Mesenchymal stem cell (in vitro differentiated cells and primary cell): ENCODE data around the gene FGF21.

Experiments
- DNase-seq: peaks from one replicate; pipeline ENCODE4 v3.0.0-alpha.2; 2013
- H2AFZ ChIP-seq: one replicate; pipeline ENCODE4 v1.6.1; 2013; ENCODE audit warnings: low read depth, mild to moderate bottlenecking, control low read depth, inconsistent platforms, low read length, moderate library complexity
- H2AK5ac ChIP-seq: 2 replicates; pipeline ENCODE4 v1.6.1; 2013; ENCODE audit warnings: low read length, moderate library complexity, mild to moderate bottlenecking, inconsistent platforms; ENCODE audit not compliant: severe bottlenecking
- H2BK120ac ChIP-seq: one replicate; pipeline ENCODE4 v1.6.1; 2013; ENCODE audit warnings: low read depth, mild to moderate bottlenecking, inconsistent platforms, low read length, moderate library complexity
- H2BK12ac ChIP-seq, 2 experiments: one replicate each; pipeline ENCODE4 v1.6.1; 2013; ENCODE audit warnings: inconsistent platforms in 2 of 2, low read length in 2 of 2, mild to moderate bottlenecking in 2 of 2, moderate library complexity in 2 of 2, control low read depth in 1 of 2
- H2BK15ac ChIP-seq: one replicate; pipeline ENCODE4 v1.6.1; 2013; ENCODE audit warnings: mild to moderate bottlenecking, low read depth, inconsistent platforms; ENCODE audit not compliant: poor library complexity, severe bottlenecking
- H2BK5ac ChIP-seq: 2 replicates; pipeline ENCODE4 v1.6.1; 2013; ENCODE audit warnings: low read depth, mild to moderate bottlenecking, low read length, control low read depth, inconsistent platforms; ENCODE audit not compliant: poor library complexity, severe bottlenecking
- H3K14ac ChIP-seq, 2 experiments: one replicate each; pipeline ENCODE4 v1.6.1; 2013; ENCODE audit warnings: inconsistent platforms in 2 of 2, low read length in 2 of 2, control low read depth in 1 of 2, mild to moderate bottlenecking in 1 of 2, moderate library complexity in 1 of 2
- H3K18ac ChIP-seq, 2 experiments: one replicate each; pipeline ENCODE4 v1.6.1; 2013; ENCODE audit warnings: inconsistent platforms in 2 of 2, low read length in 2 of 2, control low read depth in 1 of 2, low read depth in 1 of 2, mild to moderate bottlenecking in 1 of 2
- H3K23ac ChIP-seq, 2 experiments: one replicate each; pipeline ENCODE4 v1.6.1; 2013; ENCODE audit warnings: inconsistent platforms in 2 of 2, low read length in 2 of 2, mild to moderate bottlenecking in 2 of 2, moderate library complexity in 2 of 2, control low read depth in 1 of 2
- H3K27ac ChIP-seq: 2 replicates; pipeline ENCODE4 v1.5.1; 2013; ENCODE audit warnings: mild to moderate bottlenecking, moderate library complexity, low read length, control low read depth, inconsistent platforms; ENCODE audit not compliant: poor library complexity, severe bottlenecking
- H3K27me3 ChIP-seq, 2 experiments: 2 replicates each; pipeline versions ENCODE4 v1.6.1 to v1.7.0; 2013; ENCODE audit warnings: low read length in 2 of 2, mild to moderate bottlenecking in 2 of 2, moderate library complexity in 2 of 2, control low read depth in 1 of 2, inconsistent platforms in 1 of 2; ENCODE audit not compliant: control insufficient read depth in 1 of 2, insufficient read depth in 1 of 2
- H3K36me3 ChIP-seq, 2 experiments: 2 replicates each; pipeline versions ENCODE4 v1.6.1 to v1.7.0; 2013; ENCODE audit warnings: low read length in 2 of 2, control low read depth in 1 of 2, inconsistent platforms in 1 of 2, low read depth in 1 of 2, mild to moderate bottlenecking in 1 of 2; ENCODE audit not compliant: insufficient read depth in 2 of 2, control insufficient read depth in 1 of 2
- H3K4ac ChIP-seq, 2 experiments: one replicate each; pipeline ENCODE4 v1.6.1; 2013; ENCODE audit warnings: inconsistent platforms in 2 of 2, low read length in 2 of 2, mild to moderate bottlenecking in 2 of 2, moderate library complexity in 2 of 2, control low read depth in 1 of 2, low read depth in 1 of 2
- H3K4me1 ChIP-seq: 2 replicates; pipeline ENCODE4 v1.6.1; 2013; ENCODE audit warnings: low read depth, low read length, control low read depth; ENCODE audit not compliant: control insufficient read depth, insufficient read depth
- H3K4me2 ChIP-seq: 2 replicates; pipeline ENCODE4 v1.6.1; 2013; ENCODE audit warnings: low read length, mild to moderate bottlenecking, inconsistent platforms; ENCODE audit not compliant: poor library complexity, severe bottlenecking
- H3K4me3 ChIP-seq, 2 experiments: 2 replicates each; pipeline versions ENCODE4 v1.5.1 to v1.7.0; 2013; ENCODE audit warnings: low read length in 2 of 2, mild to moderate bottlenecking in 2 of 2, control low read depth in 1 of 2, low read depth in 1 of 2; ENCODE audit not compliant: insufficient read depth in 1 of 2
- H3K79me1 ChIP-seq: replicated peaks from 2 replicates; pipeline ENCODE4 v1.6.1; 2013; ENCODE audit warnings: mild to moderate bottlenecking, control low read depth, low read length, inconsistent platforms; ENCODE audit not compliant: poor library complexity, severe bottlenecking
- H3K9ac ChIP-seq: 2 replicates; pipeline ENCODE4 v1.7.0; 2013; ENCODE audit warnings: mild to moderate bottlenecking, low read length, moderate library complexity
- H3K9me3 ChIP-seq: 2 replicates; pipeline ENCODE4 v1.7.0; 2013; ENCODE audit warnings: mild to moderate bottlenecking, low read length; ENCODE audit not compliant: control insufficient read depth
- H4K8ac ChIP-seq: one replicate; pipeline ENCODE4 v1.6.1; 2013; ENCODE audit warnings: inconsistent platforms, mild to moderate bottlenecking, low read length, moderate library complexity
- H4K91ac ChIP-seq: one replicate; pipeline ENCODE4 v1.6.1; 2013; ENCODE audit warnings: mild to moderate bottlenecking, low read length, inconsistent platforms
- WGBS: methylation state at CpG from one replicate; pipeline ENCODE4 v1.1.7; 2013; ENCODE audit warnings: mixed read lengths; 5-methylcytosine and 5-hydroxymethylcytosine counted together

FGF21 gene

DNA sequence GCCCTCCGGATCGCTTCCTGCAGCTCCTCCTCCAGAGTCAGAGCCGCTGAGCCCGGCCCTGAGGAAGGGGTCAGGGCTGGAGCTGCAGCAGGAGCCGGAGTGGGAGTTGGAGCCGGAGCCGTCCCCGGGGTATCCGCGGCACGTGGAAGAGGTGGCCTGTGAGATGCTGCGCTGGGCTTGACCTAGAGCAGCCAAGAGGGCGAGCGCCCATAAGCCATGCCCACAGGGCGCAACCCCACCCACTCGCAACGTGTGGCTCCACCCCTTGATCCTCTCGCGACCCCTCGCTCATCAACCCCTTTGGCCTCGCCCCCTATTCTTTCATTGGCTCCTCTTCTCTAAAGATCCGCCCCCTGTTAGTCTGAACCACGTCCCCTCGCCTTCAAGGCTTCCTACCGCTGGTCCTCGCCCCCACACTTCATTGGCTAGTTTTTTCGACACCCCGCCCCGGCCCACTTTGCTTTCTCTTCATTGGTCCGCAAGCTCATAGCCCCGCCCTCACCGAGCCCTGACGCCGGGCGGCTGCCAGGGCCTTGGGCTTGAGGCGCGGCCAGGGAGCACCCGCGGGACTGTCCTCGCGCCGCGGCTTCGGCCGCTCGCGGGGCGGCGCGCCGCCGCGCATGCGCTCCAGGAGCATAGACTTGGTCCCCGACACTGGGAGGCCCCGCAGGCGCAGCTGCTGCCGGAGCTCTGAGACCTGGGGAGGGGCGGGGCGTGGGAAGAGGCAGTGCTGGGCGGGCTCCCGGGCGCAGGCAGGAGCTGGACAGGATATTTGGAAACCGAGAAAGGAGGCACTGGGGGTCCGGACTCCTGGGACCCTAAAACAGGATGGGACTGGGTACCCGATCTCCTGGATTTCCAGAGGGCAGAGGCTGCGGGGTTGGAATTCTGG is 41.2 kb upstream of the FGF21 start:
- no peaks in the 10 kb centered on the region for H3K27me3 ChIP-seq
- H3K14ac ChIP-seq = peak overlapping the region in 1 of 2 experiments; percentile 30
- no peak overlapping the region for H3K23ac ChIP-seq
- DNase-seq = peak; percentile 100
- peak overlapping the region; percentile 43 for H2AK5ac ChIP-seq
- H2BK120ac ChIP-seq = peak overlapping the region; percentile 82
- peaks cover 3% of the 10 kb centered on the region for H3K9me3 ChIP-seq
- H3K4me2 ChIP-seq = peak overlapping the region; percentile 92
- peak overlapping the region; percentile 94 for H4K8ac ChIP-seq
- H3K36me3 ChIP-seq = no peaks in the 10 kb centered on the region
- peak overlapping the region; percentile 32 to 92 for H3K4ac ChIP-seq
- peaks cover 25% of the 10 kb centered on the region for H3K4me1 ChIP-seq
- H4K91ac ChIP-seq = peak overlapping the region; percentile 11
- H3K27ac ChIP-seq = peak overlapping the region; percentile 75
- H3K9ac ChIP-seq = peak overlapping the region; percentile 90
- H2BK12ac ChIP-seq = peak overlapping the region; percentile 8 to 72
- peak overlapping the region; percentile 46 for H2BK15ac ChIP-seq
- peaks cover 18% of the 10 kb centered on the region for H3K79me1 ChIP-seq
- H3K18ac ChIP-seq = peak overlapping the region; percentile 81 to 97
- H2BK5ac ChIP-seq = peak overlapping the region; percentile 83
- H2AFZ ChIP-seq = peak overlapping the region; percentile 92
- WGBS = under 1% methylated on average over 65 of the region's 67 CpGs
- peak overlapping the region; percentile 76 to 84 for H3K4me3 ChIP-seq

DNA sequence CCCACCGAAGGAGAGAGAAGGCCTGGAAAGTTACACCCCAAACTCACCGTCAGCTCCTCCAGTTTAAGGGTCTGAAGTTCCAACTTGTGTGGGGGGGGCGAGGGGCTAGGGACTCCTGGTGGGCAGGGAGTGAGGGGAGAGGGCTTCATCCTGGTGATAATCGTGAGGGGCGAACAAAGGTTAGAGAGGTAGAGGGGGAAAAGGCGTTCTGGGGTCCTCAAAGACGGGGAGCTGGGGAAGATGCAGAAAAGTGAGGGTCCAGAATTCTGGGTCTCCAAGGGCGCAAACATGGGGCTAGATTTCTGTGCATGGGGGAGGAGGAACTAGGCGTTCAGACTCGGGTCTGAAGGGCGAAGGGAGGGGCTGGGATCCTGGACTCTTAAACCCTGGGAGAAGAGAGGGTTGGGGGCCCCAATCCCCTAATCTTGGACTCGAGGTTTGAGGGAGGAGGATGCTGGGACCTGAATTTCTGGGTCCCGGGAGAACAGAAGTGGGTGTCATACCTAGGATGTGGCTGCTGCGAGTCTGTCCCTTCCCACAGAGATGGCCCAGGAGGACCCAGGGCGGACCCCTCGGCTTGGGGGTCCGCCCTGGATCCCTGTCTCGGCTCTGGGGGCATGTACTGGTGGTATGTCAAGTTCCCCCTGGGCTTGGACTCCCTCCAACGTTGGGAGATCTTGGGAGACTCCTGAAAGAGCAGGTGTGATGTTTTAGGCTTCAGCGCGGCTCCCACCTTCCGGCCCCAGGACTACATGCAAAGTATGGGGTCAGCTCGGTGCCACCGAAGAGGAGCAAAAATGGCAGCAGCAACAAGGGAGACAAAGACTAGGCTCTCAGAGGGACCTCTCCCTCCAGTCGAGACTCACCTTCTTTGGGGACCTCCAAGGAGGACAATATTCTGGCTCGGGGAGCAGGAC is 40.3 kb upstream of the FGF21 start:
- Histone ChIP-seq H4K91ac (peak overlapping the region; percentile 95), H2AK5ac (peak overlapping the region; percentile 43), H3K18ac (peak overlapping the region; percentile 62 to 97), H2AFZ (no peak overlapping the region), H2BK120ac (peak overlapping the region; percentile 82), H3K4me3 (peak overlapping the region; percentile 31 to 82), H2BK5ac (peak overlapping the region; percentile 83), H2BK15ac (no peak overlapping the region), H3K79me1 (peaks cover 18% of the 10 kb centered on the region), H4K8ac (peak overlapping the region; percentile 94), H3K4ac (peak overlapping the region; percentile 32 to 92), H2BK12ac (peak overlapping the region; percentile 31 to 72), H3K14ac (peak overlapping the region in 1 of 2 experiments; percentile 30), H3K27ac (peak overlapping the region; percentile 75), H3K9ac (peak overlapping the region; percentile 90), H3K27me3 (no peaks in the 10 kb centered on the region), H3K9me3 (peaks cover 3% of the 10 kb centered on the region), H3K4me1 (peaks cover 25% of the 10 kb centered on the region), H3K36me3 (no peaks in the 10 kb centered on the region), H3K23ac (peak overlapping the region in 1 of 2 experiments; percentile 52), H3K4me2 (peak overlapping the region; percentile 92)
- 78% methylated on average over 26 of the region's 26 CpGs for WGBS
- DNase-seq = no peak

DNA sequence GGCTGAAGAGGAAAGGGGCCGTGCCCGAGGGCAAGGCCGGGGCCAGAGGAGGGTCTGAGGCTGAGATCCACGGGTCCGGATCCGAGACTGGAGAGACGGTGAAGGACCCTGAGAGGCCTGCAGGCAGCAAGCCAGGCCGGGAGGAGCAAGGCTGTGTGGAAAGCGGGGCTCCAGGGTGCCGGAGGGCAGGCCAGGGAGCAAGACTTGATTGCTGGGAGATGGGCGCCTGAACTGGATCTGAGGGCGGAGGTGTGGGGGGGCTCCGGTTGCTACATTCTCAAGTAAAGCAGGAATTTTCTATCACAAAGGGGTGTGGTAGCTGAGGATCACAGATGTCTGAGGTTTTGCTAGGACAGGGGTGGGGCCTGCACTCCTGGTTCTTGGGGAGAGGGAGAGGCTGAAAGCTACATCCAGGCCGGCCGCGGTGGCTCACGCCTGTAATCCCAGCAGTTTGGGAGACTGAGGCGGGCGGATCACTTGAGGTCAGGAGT is 39.6 kb upstream of the FGF21 start:
- Histone ChIP-seq H3K4me1 (peaks cover 29% of the 10 kb centered on the region), H3K4me3 (peak overlapping the region in 1 of 2 experiments; percentile 82), H2AFZ (no peak overlapping the region), H3K14ac (no peak overlapping the region), H4K91ac (peak overlapping the region; percentile 84), H3K9ac (peak overlapping the region; percentile 90), H2BK5ac (no peak overlapping the region), H2AK5ac (no peak overlapping the region), H4K8ac (no peak overlapping the region), H3K36me3 (no peaks in the 10 kb centered on the region), H3K18ac (peak overlapping the region in 1 of 2 experiments; percentile 37), H3K27me3 (no peaks in the 10 kb centered on the region), H3K4ac (peak overlapping the region in 1 of 2 experiments; percentile 92), H3K9me3 (peaks cover 3% of the 10 kb centered on the region), H3K23ac (no peak overlapping the region), H2BK15ac (peak overlapping the region; percentile 77), H2BK12ac (peak overlapping the region in 1 of 2 experiments; percentile 24), H3K4me2 (no peak overlapping the region), H3K27ac (no peak overlapping the region), H2BK120ac (no peak overlapping the region), H3K79me1 (peaks cover 18% of the 10 kb centered on the region)
- DNase-seq = no peak
- WGBS = 95% methylated on average over 15 of the region's 19 CpGs
